ENCODE results near the gene KCTD5.

- TF ChIP-seq BHLHE40 (IDR thresholded peaks at IDR 0.05; ENCODE audit: borderline replicate concordance): no peak
- no peak for TF ChIP-seq ARNT (IDR thresholded peaks at IDR 0.05)
- no peak for TF ChIP-seq SP1 (IDR thresholded peaks at IDR 0.05)
- TF ChIP-seq ELF4 (IDR thresholded peaks at IDR 0.05): no peak
- TF ChIP-seq FOXA1 (IDR thresholded peaks at IDR 0.05): no peak
- TF ChIP-seq FOXM1 (IDR thresholded peaks at IDR 0.05; ENCODE audit: borderline replicate concordance): no peak
These were observed 18.5 kb downstream of the KCTD5 start for GRCh38 chr16:2700786-2701185.
